Measurements from ENCODE around the gene ARRDC1.
A peak's percentile ranks its signal among the peaks of the same experiment; 100 is the strongest.

ARRDC1 gene

GRCh38 chr9:137580209-137580953 is 25.1 kb upstream of the ARRDC1 start:
- H3K9me3 Mint-ChIP-seq = no peaks in the 10 kb centered on the region
- peaks cover 80% of the 10 kb centered on the region for H3K36me3 Mint-ChIP-seq (ENCODE audit: low read depth)
- DNase-seq = no peak
- H3K4me1 Mint-ChIP-seq (ENCODE audit: low read depth) = peaks cover 32% of the 10 kb centered on the region
- no peaks in the 10 kb centered on the region for H3K27me3 Mint-ChIP-seq
- peak overlapping the region; percentile 52 for H3K27ac Mint-ChIP-seq
- no peak overlapping the region for H3K4me3 Mint-ChIP-seq

GRCh38 chr9:137580954-137581322 is 24.5 kb upstream of the ARRDC1 start:
- Mint-ChIP-seq H3K9me3 (no peaks in the 10 kb centered on the region), H3K27ac (no peak overlapping the region), H3K4me1 (ENCODE audit: low read depth) (peaks cover 27% of the 10 kb centered on the region), H3K36me3 (ENCODE audit: low read depth) (peaks cover 80% of the 10 kb centered on the region), H3K4me3 (no peak overlapping the region), H3K27me3 (no peaks in the 10 kb centered on the region)
- DNase-seq = no peak

GRCh38 chr9:137581361-137582285 is 23.9 kb upstream of the ARRDC1 start:
- Mint-ChIP-seq H3K4me3 (no peak overlapping the region), H3K9me3 (no peaks in the 10 kb centered on the region), H3K4me1 (ENCODE audit: low read depth) (peaks cover 22% of the 10 kb centered on the region), H3K27ac (no peak overlapping the region), H3K27me3 (no peaks in the 10 kb centered on the region), H3K36me3 (ENCODE audit: low read depth) (peaks cover 80% of the 10 kb centered on the region)
- no peak for DNase-seq

- DNase-seq = no peak
- Mint-ChIP-seq H3K27me3 (no peaks in the 10 kb centered on the region), H3K9me3 (no peaks in the 10 kb centered on the region), H3K4me1 (ENCODE audit: low read depth) (peaks cover 15% of the 10 kb centered on the region), H3K27ac (no peak overlapping the region), H3K4me3 (no peak overlapping the region), H3K36me3 (ENCODE audit: low read depth) (peaks cover 80% of the 10 kb centered on the region)
Observed at GRCh38 chr9:137582286-137582860, 23.1 kb upstream of the ARRDC1 start.

- H3K36me3 Mint-ChIP-seq (ENCODE audit: low read depth) = peaks cover 84% of the 10 kb centered on the region
- DNase-seq = no peak
- no peaks in the 10 kb centered on the region for H3K9me3 Mint-ChIP-seq
- H3K4me3 Mint-ChIP-seq = no peak overlapping the region
- peak overlapping the region; percentile 38 for H3K27ac Mint-ChIP-seq
- no peaks in the 10 kb centered on the region for H3K27me3 Mint-ChIP-seq
- peaks cover 17% of the 10 kb centered on the region for H3K4me1 Mint-ChIP-seq (ENCODE audit: low read depth)
Observed at GRCh38 chr9:137583347-137583746, 22.1 kb upstream of the ARRDC1 start.

- Mint-ChIP-seq H3K4me1 (ENCODE audit: low read depth) (peaks cover 22% of the 10 kb centered on the region), H3K9me3 (no peaks in the 10 kb centered on the region), H3K27me3 (no peaks in the 10 kb centered on the region), H3K36me3 (ENCODE audit: low read depth) (peaks cover 91% of the 10 kb centered on the region), H3K27ac (peak overlapping the region; percentile 40), H3K4me3 (no peak overlapping the region)
- DNase-seq = no peak
Observed at GRCh38 chr9:137583957-137584356, 21.5 kb upstream of the ARRDC1 start.

GRCh38 chr9:137586854-137587253 is 18.6 kb upstream of the ARRDC1 start:
- H3K36me3 Mint-ChIP-seq (ENCODE audit: low read depth) = peaks cover 80% of the 10 kb centered on the region

GRCh38 chr9:137588311-137588710 is 17.2 kb upstream of the ARRDC1 start:
- Mint-ChIP-seq H3K27ac (no peak overlapping the region), H3K27me3 (no peaks in the 10 kb centered on the region), H3K4me1 (ENCODE audit: low read depth) (peaks cover 24% of the 10 kb centered on the region), H3K4me3 (peak overlapping the region; percentile 89), H3K36me3 (ENCODE audit: low read depth) (peaks cover 65% of the 10 kb centered on the region), H3K9me3 (no peaks in the 10 kb centered on the region)
- no peak for DNase-seq

More at GRCh38 chr9:137586854-137587253, 18.6 kb upstream of the ARRDC1 start:
- Mint-ChIP-seq H3K27ac (no peak overlapping the region), H3K4me3 (no peak overlapping the region), H3K27me3 (no peaks in the 10 kb centered on the region), H3K9me3 (no peaks in the 10 kb centered on the region), H3K4me1 (ENCODE audit: low read depth) (peaks cover 24% of the 10 kb centered on the region)
- DNase-seq = no peak

- H3K36me3 Mint-ChIP-seq (ENCODE audit: low read depth) = peaks cover 59% of the 10 kb centered on the region
- peak overlapping the region; percentile 86 for H3K27ac Mint-ChIP-seq
- peaks cover 24% of the 10 kb centered on the region for H3K4me1 Mint-ChIP-seq (ENCODE audit: low read depth)
- no peaks in the 10 kb centered on the region for H3K27me3 Mint-ChIP-seq
- peak overlapping the region; percentile 89 for H3K4me3 Mint-ChIP-seq
- H3K9me3 Mint-ChIP-seq = no peaks in the 10 kb centered on the region
- DNase-seq = no peak
Observed at GRCh38 chr9:137588891-137589290, 16.6 kb upstream of the ARRDC1 start.

- peak; percentile 58 for DNase-seq
- Mint-ChIP-seq H3K4me1 (ENCODE audit: low read depth) (peaks cover 24% of the 10 kb centered on the region), H3K9me3 (no peaks in the 10 kb centered on the region), H3K4me3 (peak overlapping the region; percentile 89), H3K27ac (peak overlapping the region; percentile 86), H3K27me3 (no peaks in the 10 kb centered on the region), H3K36me3 (ENCODE audit: low read depth) (peaks cover 52% of the 10 kb centered on the region)
Observed at GRCh38 chr9:137589441-137590122, 15.9 kb upstream of the ARRDC1 start.

- DNase-seq = no peak
- Mint-ChIP-seq H3K27me3 (no peaks in the 10 kb centered on the region), H3K9me3 (no peaks in the 10 kb centered on the region), H3K27ac (no peak overlapping the region), H3K36me3 (ENCODE audit: low read depth) (peaks cover 47% of the 10 kb centered on the region), H3K4me3 (no peak overlapping the region), H3K4me1 (ENCODE audit: low read depth) (peaks cover 24% of the 10 kb centered on the region)
Observed at GRCh38 chr9:137590123-137590468, 15.4 kb upstream of the ARRDC1 start.

- no peaks in the 10 kb centered on the region for H3K9me3 Mint-ChIP-seq
Observed at GRCh38 chr9:137590469-137591383, 14.8 kb upstream of the ARRDC1 start, which contains the start of gene ZMYND19. TSS of gene ZMYND19 (minus strand) at chr9:137590512. CDS start at chr9:137590263, 249 bp downstream.

GRCh38 chr9:137592767-137593166 is 12.7 kb upstream of the ARRDC1 start:
- peak overlapping the region; percentile 43 for H3K4me3 Mint-ChIP-seq
- peaks cover 18% of the 10 kb centered on the region for H3K4me1 Mint-ChIP-seq (ENCODE audit: low read depth)
- no peaks in the 10 kb centered on the region for H3K9me3 Mint-ChIP-seq
- H3K27me3 Mint-ChIP-seq = no peaks in the 10 kb centered on the region
- DNase-seq = no peak
- H3K36me3 Mint-ChIP-seq (ENCODE audit: low read depth) = peaks cover 20% of the 10 kb centered on the region
- H3K27ac Mint-ChIP-seq = no peak overlapping the region

More at GRCh38 chr9:137590469-137591383, 14.8 kb upstream of the ARRDC1 start, which contains the start of gene ZMYND19:
- H3K27me3 Mint-ChIP-seq = no peaks in the 10 kb centered on the region
- H3K4me3 Mint-ChIP-seq = peak within 1 kb of the TSS; percentile 99
- peaks cover 24% of the 10 kb centered on the region for H3K4me1 Mint-ChIP-seq (ENCODE audit: low read depth)
- DNase-seq = peak; percentile 95
- H3K27ac Mint-ChIP-seq = peak within 1 kb of the TSS; percentile 98
- H3K36me3 Mint-ChIP-seq (ENCODE audit: low read depth) = peaks cover 41% of the 10 kb centered on the region

Data from activated T-cell treated with anti-CD3 and anti-CD28 coated beads, Interleukin-2, amount 50 U/mL, for 24 hours (primary cell).